RWPE1 (cell line): Measurements from ENCODE around the gene SLX4.

Experiments used
- CTCF ChIA-PET: fragments of 350-600 bp; sonication (Branson Sonifier 250); formaldehyde crosslinking; extraction: SDS; loops from one replicate; lab custom pipeline; 2021; lab: Yijun Ruan, JAX
- POLR2A ChIA-PET: fragments of 400-600 bp; formaldehyde crosslinking; extraction: SDS; loops from one replicate; lab custom pipeline; 2020; ENCODE audit warnings: antibody characterized with exemption; ENCODE audit not compliant: low non-redundant PET; lab: Yijun Ruan, JAX
- DNase-seq: peaks from one replicate; pipeline ENCODE4 v3.0.0; 2012; ENCODE audit warnings: low spot score
- H3K27ac ChIP-seq: fragments of 450-650 bp; 2 replicates; pipeline ENCODE4 v1.5.1; 2017
- CTCF ChIP-seq: fragments of 450-650 bp; conservative IDR thresholded peaks from 2 replicates; pipeline ENCODE4 v1.5.1; 2017; ENCODE audit warnings: low read depth, mild to moderate bottlenecking

Gene SLX4

GRCh38 chr16:3538222-3538621 is 73.2 kb downstream of the SLX4 start:
- POLR2A ChIA-PET: no interaction called here
- no peak overlapping the region for H3K27ac ChIP-seq
- no peak for TF ChIP-seq CTCF
- CTCF ChIA-PET: no interaction called here
- DNase-seq: no peak

DNA sequence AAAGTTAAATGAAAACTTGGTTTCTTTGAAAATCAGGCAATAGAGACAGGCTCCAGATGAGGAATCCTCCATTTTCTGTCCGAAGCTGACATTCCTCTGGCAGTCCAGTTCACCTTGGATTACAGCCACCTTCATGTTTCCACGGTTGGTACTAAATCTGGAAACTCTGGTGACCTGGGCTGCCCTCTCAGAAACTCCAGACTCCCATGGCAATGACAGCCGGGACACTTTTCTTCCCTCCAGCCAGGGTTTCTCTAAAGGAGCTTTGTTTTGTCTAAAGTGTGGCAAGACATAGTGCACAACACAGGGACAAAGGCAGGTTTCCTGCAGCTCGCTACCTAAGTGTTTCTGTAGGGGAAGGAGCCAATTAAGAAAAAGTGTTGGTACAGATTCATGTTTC is 74.6 kb downstream of the SLX4 start:
- no peak overlapping the region for H3K27ac ChIP-seq
- POLR2A ChIA-PET: no interaction called here

DNA sequence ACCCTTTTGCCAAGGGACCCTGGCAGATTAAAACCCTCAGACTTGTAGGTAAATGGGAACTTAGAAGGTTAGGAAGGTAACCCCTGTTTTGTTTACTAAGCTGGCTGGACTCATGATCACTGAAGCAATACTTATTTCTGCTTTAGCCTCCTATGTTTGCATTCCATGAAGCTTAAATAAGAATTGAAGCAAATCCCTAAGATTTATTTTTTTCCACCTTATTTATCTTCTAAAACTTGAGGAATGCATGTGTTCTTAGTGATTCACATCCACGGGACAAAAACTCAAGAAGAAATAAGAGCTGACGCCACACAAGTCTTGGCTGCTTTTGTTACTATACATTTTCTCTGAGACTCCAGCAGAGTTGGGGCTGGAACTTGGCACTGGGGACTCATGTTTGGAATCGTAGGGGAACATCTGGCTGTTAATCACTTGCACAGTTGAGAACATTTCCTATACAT is 75.1 kb downstream of the SLX4 start:
- POLR2A ChIA-PET: no interaction called here
- no peak overlapping the region for H3K27ac ChIP-seq
- no peak for DNase-seq
- TF ChIP-seq CTCF: no peak
- CTCF ChIA-PET: interaction anchor here (0.6 to 1.0 kb wide), 3 partner anchors 13 to 107 kb away, joined by 3 to 4 read pairs (median 3); no protein-coding TSS in a partner anchor

More for the DNA sequence above, 74.6 kb downstream of the SLX4 start:
- CTCF ChIA-PET: interaction anchor here (0.6 to 1.0 kb wide), 5 partner anchors 8 to 111 kb away, joined by 3 read pairs; no protein-coding TSS in a partner anchor
- no peak for DNase-seq
- TF ChIP-seq CTCF: no peak

DNA sequence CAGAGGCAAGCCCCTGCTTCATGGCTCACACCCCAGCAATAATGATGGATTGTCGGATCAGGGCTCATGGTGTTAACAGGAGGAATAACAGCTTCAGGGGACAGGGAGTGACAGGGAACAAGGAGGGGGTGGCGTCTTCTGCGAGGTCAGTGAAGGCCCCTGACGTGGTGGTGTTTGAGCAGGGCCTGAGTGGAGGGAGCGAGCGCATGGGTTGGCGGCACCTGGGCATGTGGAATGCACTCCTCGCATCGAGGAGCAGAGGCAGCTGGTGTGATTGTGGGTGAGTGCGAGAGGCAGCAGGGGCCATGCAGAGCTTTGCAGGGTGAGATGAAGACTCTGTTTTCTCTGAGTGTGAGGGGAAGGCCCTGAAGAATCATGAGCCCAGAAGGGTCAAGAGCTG is 77.3 kb downstream of the SLX4 start:
- TF ChIP-seq CTCF: no peak
- no peak overlapping the region for H3K27ac ChIP-seq
- POLR2A ChIA-PET: no interaction called here
- CTCF ChIA-PET: no interaction called here
- DNase-seq: no peak

DNA sequence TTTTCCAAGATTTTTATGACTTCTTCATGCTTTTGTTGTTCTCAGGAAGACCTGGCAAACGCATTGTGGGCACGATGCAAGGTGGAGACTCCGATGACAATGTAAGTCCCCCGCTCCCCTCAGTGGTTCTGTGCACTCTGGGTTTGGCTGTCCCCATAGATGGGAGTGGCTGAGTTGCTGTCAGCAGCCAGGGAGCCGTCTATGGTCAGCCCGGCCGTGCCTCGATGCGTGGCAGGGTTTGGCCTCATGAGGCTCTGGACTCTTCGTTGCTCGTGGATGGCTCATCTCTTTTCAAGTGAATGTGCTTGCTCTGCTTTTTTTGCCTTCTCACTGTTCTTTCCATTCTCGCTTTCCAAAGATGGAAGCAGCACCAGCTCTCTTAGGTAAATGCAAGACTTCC is 78.7 kb downstream of the SLX4 start:
- POLR2A ChIA-PET: no interaction called here
- TF ChIP-seq CTCF: no peak
- CTCF ChIA-PET: interaction anchor here (0.6 kb wide), 1 partner anchor 792 kb away, joined by 3 read pairs; no protein-coding TSS in a partner anchor
- no peak for DNase-seq
- no peak overlapping the region for H3K27ac ChIP-seq
